ENCODE measurements around the gene PPP1R14B. TPM values are rescaled to one million over a fixed set of nuclear protein-coding genes. Genes with fewer than 3 reads are reported as not detected.

The PPP1R14B gene
- total RNA-seq, 1 donor from 2014 or later = 481 TPM

DNA sequence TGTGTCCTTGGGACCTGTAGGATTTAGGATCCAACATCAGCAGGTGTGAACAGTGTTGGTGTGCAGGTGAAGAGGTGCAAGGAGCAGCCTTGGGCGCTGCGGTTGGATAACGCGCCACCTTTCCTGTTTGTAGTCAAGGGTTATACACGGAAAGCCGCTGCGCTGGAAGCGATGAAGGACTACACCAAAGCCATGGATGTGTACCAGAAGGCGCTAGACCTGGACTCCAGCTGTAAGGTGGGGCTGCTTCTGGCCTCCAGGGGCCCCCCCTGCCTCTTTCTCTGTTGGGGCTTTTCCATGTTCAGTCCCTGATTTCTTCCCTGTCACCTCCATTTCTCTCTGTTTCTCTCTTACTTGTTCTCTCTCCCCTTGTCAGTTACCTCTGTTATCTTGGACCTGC lies 43.8 kb downstream of the PPP1R14B start:
- no peak for DNase-seq (ENCODE audit: low read depth)
- TF ChIP-seq, protein P1, sequence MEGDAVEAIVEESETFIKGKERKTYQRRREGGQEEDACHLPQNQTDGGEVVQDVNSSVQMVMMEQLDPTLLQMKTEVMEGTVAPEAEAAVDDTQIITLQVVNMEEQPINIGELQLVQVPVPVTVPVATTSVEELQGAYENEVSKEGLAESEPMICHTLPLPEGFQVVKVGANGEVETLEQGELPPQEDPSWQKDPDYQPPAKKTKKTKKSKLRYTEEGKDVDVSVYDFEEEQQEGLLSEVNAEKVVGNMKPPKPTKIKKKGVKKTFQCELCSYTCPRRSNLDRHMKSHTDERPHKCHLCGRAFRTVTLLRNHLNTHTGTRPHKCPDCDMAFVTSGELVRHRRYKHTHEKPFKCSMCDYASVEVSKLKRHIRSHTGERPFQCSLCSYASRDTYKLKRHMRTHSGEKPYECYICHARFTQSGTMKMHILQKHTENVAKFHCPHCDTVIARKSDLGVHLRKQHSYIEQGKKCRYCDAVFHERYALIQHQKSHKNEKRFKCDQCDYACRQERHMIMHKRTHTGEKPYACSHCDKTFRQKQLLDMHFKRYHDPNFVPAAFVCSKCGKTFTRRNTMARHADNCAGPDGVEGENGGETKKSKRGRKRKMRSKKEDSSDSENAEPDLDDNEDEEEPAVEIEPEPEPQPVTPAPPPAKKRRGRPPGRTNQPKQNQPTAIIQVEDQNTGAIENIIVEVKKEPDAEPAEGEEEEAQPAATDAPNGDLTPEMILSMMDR (IDR thresholded peaks at IDR 0.05; ENCODE audit: insufficient read depth, low read length, severe bottlenecking) = no peak
- Histone ChIP-seq H3K4me3 (ENCODE audit: low read depth, low read length) (no peak overlapping the region), H3K27me3 (ENCODE audit: control insufficient read depth, insufficient read depth, low read length) (no peaks in the 10 kb centered on the region), H3K36me3 (ENCODE audit: control insufficient read depth, insufficient read depth, low read length) (peaks cover 43% of the 10 kb centered on the region)
- no peak for FAIRE-seq

DNA sequence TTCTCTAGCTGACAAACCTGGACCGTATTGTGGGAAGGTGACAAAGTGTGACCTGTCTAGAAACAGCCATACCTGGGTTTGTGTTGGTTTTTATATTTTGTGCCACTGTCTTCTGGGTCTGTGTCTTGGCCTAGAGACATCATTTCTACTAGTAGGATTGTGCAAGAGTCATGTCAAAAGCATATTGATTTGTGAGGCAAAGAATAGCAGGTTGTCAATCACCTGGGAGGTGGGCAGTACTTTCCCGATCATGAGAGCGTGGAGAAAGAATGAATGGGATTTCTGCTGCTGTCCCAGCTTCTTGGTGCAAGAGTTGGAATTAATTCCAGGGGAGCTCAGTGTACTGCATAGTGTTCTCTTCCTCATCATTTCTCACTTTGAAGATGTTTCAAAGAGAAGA lies 45.2 kb downstream of the PPP1R14B start:
- H3K36me3 ChIP-seq (ENCODE audit: control insufficient read depth, insufficient read depth, low read length) = peaks cover 46% of the 10 kb centered on the region
- TF ChIP-seq, protein P1 (IDR thresholded peaks at IDR 0.05; ENCODE audit: insufficient read depth, low read length, severe bottlenecking) = no peak
- FAIRE-seq = no peak

DNA sequence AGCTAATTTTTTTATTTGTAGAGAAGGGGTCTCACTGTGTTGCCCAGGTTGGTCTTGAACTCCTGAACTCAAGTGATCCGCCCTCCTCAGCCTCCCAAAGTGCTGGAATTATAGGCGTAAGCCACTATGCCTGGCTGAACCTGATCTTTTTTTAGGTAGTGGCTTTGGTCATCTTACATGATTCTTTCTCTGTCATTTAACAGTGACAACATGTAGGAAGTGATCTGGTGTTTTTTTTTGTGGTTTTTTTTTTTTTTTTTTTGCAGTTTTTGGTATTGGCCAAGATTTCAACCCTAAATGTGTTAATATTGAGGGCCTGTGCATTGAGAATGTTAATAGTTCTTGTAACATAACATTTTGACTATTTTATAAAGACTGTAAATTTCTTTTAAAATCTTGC lies 48.2 kb downstream of the PPP1R14B start:
- no peak for FAIRE-seq
- TF ChIP-seq, protein P1 (IDR thresholded peaks at IDR 0.05; ENCODE audit: insufficient read depth, low read length, severe bottlenecking) = no peak
- H3K36me3 ChIP-seq (ENCODE audit: control insufficient read depth, insufficient read depth, low read length) = peaks cover 54% of the 10 kb centered on the region

More for the DNA sequence above, 45.2 kb downstream of the PPP1R14B start:
- no peak for DNase-seq (ENCODE audit: low read depth)
- Histone ChIP-seq H3K4me3 (ENCODE audit: low read depth, low read length) (no peak overlapping the region), H3K27me3 (ENCODE audit: control insufficient read depth, insufficient read depth, low read length) (no peaks in the 10 kb centered on the region)

GRCh38 chr11:64196626-64197025 lies 50.1 kb downstream of the PPP1R14B start:
- H3K36me3 ChIP-seq (ENCODE audit: control insufficient read depth, insufficient read depth, low read length) = peaks cover 50% of the 10 kb centered on the region
- peak; percentile 32 for FAIRE-seq
- no peak for DNase-seq (ENCODE audit: low read depth)
- H3K4me3 ChIP-seq (ENCODE audit: low read depth, low read length) = no peak overlapping the region
- H3K27me3 ChIP-seq (ENCODE audit: control insufficient read depth, insufficient read depth, low read length) = no peaks in the 10 kb centered on the region
- TF ChIP-seq, protein P1 (IDR thresholded peaks at IDR 0.05; ENCODE audit: insufficient read depth, low read length, severe bottlenecking) = no peak

More for the DNA sequence above, 48.2 kb downstream of the PPP1R14B start:
- H3K4me3 ChIP-seq (ENCODE audit: low read depth, low read length) = no peak overlapping the region
- no peak for DNase-seq (ENCODE audit: low read depth)
- H3K27me3 ChIP-seq (ENCODE audit: control insufficient read depth, insufficient read depth, low read length) = no peaks in the 10 kb centered on the region

Other genes with a start within 250 kb of the PPP1R14B start
- 0.26 and 1.5 TPM in 2 replicates for gene FLRT1, start 211.0 kb downstream of the PPP1R14B start, total RNA-seq
- gene MACROD1, start 80.8 kb downstream of the PPP1R14B start, total RNA-seq = 17.9 and 21.4 TPM in 2 replicates
- 102 and 103 TPM in 2 replicates for gene STIP1, start 60.8 kb downstream of the PPP1R14B start, total RNA-seq
- gene FERMT3, start 40.2 kb downstream of the PPP1R14B start, total RNA-seq = 0.51 and 0.53 TPM in 2 replicates
- gene TRPT1, start 20.8 kb downstream of the PPP1R14B start, total RNA-seq = 17.9 and 24.5 TPM in 2 replicates
- 57.9 and 75.0 TPM in 2 replicates for gene NUDT22, start 20.7 kb downstream of the PPP1R14B start, total RNA-seq
- 3.4 and 10.1 TPM in 2 replicates for gene DNAJC4, start 16.4 kb downstream of the PPP1R14B start, total RNA-seq
- gene VEGFB, start 12.4 kb downstream of the PPP1R14B start, total RNA-seq = 6.7 and 12.4 TPM in 2 replicates
- gene FKBP2, start 5.8 kb downstream of the PPP1R14B start, total RNA-seq = 45.0 and 91.1 TPM in 2 replicates
- gene PLCB3, start 4.6 kb upstream of the PPP1R14B start, total RNA-seq = 20.8 and 33.3 TPM in 2 replicates
- 63.4 and 74.2 TPM in 2 replicates for gene BAD, start 37.7 kb upstream of the PPP1R14B start, total RNA-seq
- gene GPR137, start 38.9 kb upstream of the PPP1R14B start, total RNA-seq = 2.9 and 5.6 TPM in 2 replicates
- gene KCNK4, start 44.4 kb upstream of the PPP1R14B start, total RNA-seq = under 0.01 TPM in 1 of 2 replicates, not detected in the other
- gene CATSPERZ, start 53.4 kb upstream of the PPP1R14B start, total RNA-seq = 0.26 TPM in 1 of 2 replicates, not detected in the other
- gene ESRRA, start 58.6 kb upstream of the PPP1R14B start, total RNA-seq = 76.9 and 139 TPM in 2 replicates
- gene TRMT112, start 70.6 kb upstream of the PPP1R14B start, total RNA-seq = 355 and 587 TPM in 2 replicates
- gene PRDX5, start 71.2 kb upstream of the PPP1R14B start, total RNA-seq = 649 and 769 TPM in 2 replicates
- 2.9 TPM in 2 replicates for gene CCDC88B, start 93.3 kb upstream of the PPP1R14B start, total RNA-seq
- gene RPS6KA4, start 112.2 kb upstream of the PPP1R14B start, total RNA-seq = 39.7 and 59.5 TPM in 2 replicates

All from bronchial epithelial cell (primary cell).